H1 (cell line): ENCODE data around the gene PF4V1. TPM values are rescaled to one million over a fixed set of nuclear protein-coding genes. Genes with fewer than 3 reads are reported as not detected.

ENCODE experiments used
- CTCF ChIA-PET: fragments of 300-600 bp; sonication (Branson Sonifier 250); formaldehyde crosslinking; loops from one replicate; lab custom pipeline; 2021; ENCODE audit not compliant: partially characterized antibody; lab: Charles Lee
- POLR2A ChIA-PET: fragments of 300-600 bp; sonication (Branson Sonifier 250); formaldehyde crosslinking; loops from one replicate; lab custom pipeline; 2021; ENCODE audit warnings: inconsistent platforms; ENCODE audit not compliant: partially characterized antibody; lab: Charles Lee
- DNase-seq, 2 experiments: peaks; one replicate each; pipeline versions ENCODE4 v3.0.0 to v3.0.0-alpha.2; 2010 to 2022; ENCODE audit warnings: low spot score in 2 of 2, low read depth in 1 of 2, mixed read lengths in 1 of 2
- FAIRE-seq: peaks from 2 replicates; lab custom pipeline; 2011; peaks lifted over from hg19 to GRCh38; lab: Jason Lieb, UNC
- H2AFZ ChIP-seq: 2 replicates; pipeline ENCODE4 v1.8.1; 2012; ENCODE audit warnings: low read length, inconsistent platforms
- H2AK5ac ChIP-seq: 2 replicates; pipeline ENCODE4 v1.6.1; 2013; ENCODE audit warnings: low read depth, low read length
- H2BK120ac ChIP-seq: replicated peaks from 2 replicates; pipeline ENCODE3; 2013; ENCODE audit warnings: low read depth, low read length, inconsistent platforms
- H2BK12ac ChIP-seq: 2 replicates; pipeline ENCODE4 v1.6.1; 2013; ENCODE audit warnings: low read depth, low read length
- H2BK15ac ChIP-seq: 2 replicates; pipeline ENCODE4 v1.6.1; 2013; ENCODE audit warnings: low read length
- H2BK20ac ChIP-seq: 2 replicates; pipeline ENCODE4 v1.6.1; 2013; ENCODE audit warnings: low read length
- H2BK5ac ChIP-seq: 2 replicates; pipeline ENCODE4 v1.6.1; 2013; ENCODE audit warnings: low read depth, low read length
- H3K14ac ChIP-seq: 2 replicates; pipeline ENCODE4 v1.6.1; 2013; ENCODE audit warnings: inconsistent platforms; ENCODE audit not compliant: insufficient read length
- H3K18ac ChIP-seq: 2 replicates; pipeline ENCODE4 v1.6.1; 2013; ENCODE audit warnings: low read length; ENCODE audit errors: extremely low read depth
- H3K23ac ChIP-seq: 2 replicates; pipeline ENCODE4 v1.6.1; 2013; ENCODE audit warnings: inconsistent platforms; ENCODE audit not compliant: insufficient read length
- H3K23me2 ChIP-seq: 2 replicates; pipeline ENCODE4 v1.6.1; 2013; ENCODE audit warnings: low read depth, low read length
- H3K27ac ChIP-seq: 2 replicates; pipeline ENCODE4 v1.6.1; 2011; ENCODE audit warnings: low read depth, low read length, inconsistent platforms
- H3K27me3 ChIP-seq, 4 experiments: replicated peaks in 1 of 4; 1 replicate in 1 of 4; 2 replicates in 3 of 4; pipeline versions ENCODE4 v1.6.1 to v1.8.1; 2011 to 2013; ENCODE audit warnings: low read length in 3 of 4, mild to moderate bottlenecking in 3 of 4, inconsistent platforms in 2 of 4, mixed read lengths in 2 of 4, moderate library complexity in 1 of 4; ENCODE audit not compliant: control insufficient read depth in 3 of 4, insufficient read depth in 3 of 4; ENCODE audit errors: extremely low read depth in 1 of 4
- H3K36me3 ChIP-seq, 4 experiments: 2 replicates each; pipeline versions ENCODE4 v1.6.1 to v1.8.1; 2011 to 2013; ENCODE audit warnings: mild to moderate bottlenecking in 4 of 4, low read length in 3 of 4, moderate library complexity in 2 of 4, control low read depth in 1 of 4, inconsistent platforms in 1 of 4; ENCODE audit not compliant: insufficient read depth in 4 of 4, control insufficient read depth in 2 of 4
- H3K4ac ChIP-seq: replicated peaks from 2 replicates; pipeline ENCODE3; 2013; ENCODE audit warnings: low read length, low read depth, mixed read lengths, inconsistent platforms; ENCODE audit not compliant: insufficient read length
- H3K4me1 ChIP-seq, 4 experiments: replicated peaks in 1 of 4; 1 replicate in 1 of 4; 2 replicates in 3 of 4; pipeline versions ENCODE4 v1.6.1 to v1.8.1; 2011 to 2013; ENCODE audit warnings: low read length in 3 of 4, inconsistent platforms in 2 of 4, mixed read lengths in 1 of 4; ENCODE audit not compliant: insufficient read depth in 4 of 4, control insufficient read depth in 3 of 4
- H3K4me2 ChIP-seq, 2 experiments: 2 replicates each; pipeline versions ENCODE4 v1.6.1 to v1.8.1; 2011 to 2013; ENCODE audit warnings: low read depth in 2 of 2, low read length in 2 of 2, control low read depth in 1 of 2, inconsistent platforms in 1 of 2, mild to moderate bottlenecking in 1 of 2; ENCODE audit not compliant: insufficient read depth in 1 of 2
- H3K4me3 ChIP-seq, 4 experiments: fragments of 200-600, 300-600 bp in 1 of 4; sonication (generic), shearing (Covaris generic), sonication (Bioruptor Twin) in 1 of 4; 2 replicates each; pipeline versions ENCODE4 v1.5.1 to v1.8.1; 2011 to 2016; ENCODE audit warnings: low read length in 4 of 4, low read depth in 3 of 4, control low read depth in 2 of 4, inconsistent platforms in 2 of 4, mild to moderate bottlenecking in 2 of 4, mixed read lengths in 1 of 4, moderate library complexity in 1 of 4; ENCODE audit not compliant: insufficient read depth in 2 of 4; ENCODE audit errors: extremely low read depth in 1 of 4
- H3K56ac ChIP-seq: replicated peaks from 2 replicates; pipeline ENCODE3; 2013; ENCODE audit warnings: low read depth, mild to moderate bottlenecking, mixed read lengths, low read length, inconsistent platforms; ENCODE audit not compliant: insufficient read length
- H3K79me1 ChIP-seq: 2 replicates; pipeline ENCODE4 v1.6.1; 2013; ENCODE audit warnings: low read depth, low read length, control low read depth
- H3K79me2 ChIP-seq, 2 experiments: 2 replicates each; pipeline versions ENCODE4 v1.6.1 to v1.8.1; 2012 to 2013; ENCODE audit warnings: low read length in 2 of 2, mild to moderate bottlenecking in 2 of 2, inconsistent platforms in 1 of 2; ENCODE audit not compliant: insufficient read depth in 2 of 2, control insufficient read depth in 1 of 2
- H3K9ac ChIP-seq, 4 experiments: replicated peaks in 1 of 4; 1 replicate in 1 of 4; 2 replicates in 3 of 4; pipeline versions ENCODE4 v1.6.1 to v1.8.1; 2011 to 2013; ENCODE audit warnings: low read depth in 3 of 4, low read length in 3 of 4, control low read depth in 2 of 4, mild to moderate bottlenecking in 2 of 4, moderate library complexity in 2 of 4, inconsistent platforms in 1 of 4; ENCODE audit errors: extremely low read depth in 1 of 4
- H3K9me3 ChIP-seq, 2 experiments: 2 replicates each; pipeline versions ENCODE4 v1.6.1 to v1.8.1; 2012 to 2013; ENCODE audit warnings: mild to moderate bottlenecking in 2 of 2, moderate library complexity in 2 of 2, control low read depth in 1 of 2, inconsistent platforms in 1 of 2, low read depth in 1 of 2, low read length in 1 of 2, mixed read lengths in 1 of 2; ENCODE audit not compliant: insufficient read depth in 2 of 2
- H4K20me1 ChIP-seq, 2 experiments: replicated peaks in 1 of 2; 2 replicates each; pipeline versions ENCODE3 to v1.8.1; 2011 to 2013; ENCODE audit warnings: inconsistent platforms in 2 of 2, low read length in 2 of 2, mild to moderate bottlenecking in 1 of 2; ENCODE audit not compliant: insufficient read depth in 2 of 2, control insufficient read depth in 1 of 2
- H4K5ac ChIP-seq: 2 replicates; pipeline ENCODE4 v1.6.1; 2013; ENCODE audit warnings: low read length, low read depth, mixed read lengths, inconsistent platforms; ENCODE audit not compliant: insufficient read length
- H4K8ac ChIP-seq: 2 replicates; pipeline ENCODE4 v1.8.0; 2013; ENCODE audit warnings: mild to moderate bottlenecking, moderate library complexity, low read length, inconsistent platforms; ENCODE audit not compliant: insufficient read depth; ENCODE audit errors: extremely low read depth
- H4K91ac ChIP-seq: replicated peaks from 2 replicates; pipeline ENCODE3; 2013; ENCODE audit warnings: low read length, mixed read lengths, inconsistent platforms; ENCODE audit not compliant: insufficient read length
- ATF3 ChIP-seq: IDR thresholded peaks from 2 replicates; pipeline ENCODE4 v1.6.1; 2011; ENCODE audit warnings: low read depth, mild to moderate bottlenecking, low read length; ENCODE audit not compliant: insufficient read depth
- CHD2 ChIP-seq: IDR thresholded peaks from 2 replicates; pipeline ENCODE4 v1.6.1; 2012; ENCODE audit warnings: low read length, improper control_type of control experiment
- CTCF ChIP-seq, 3 experiments: IDR thresholded peaks; 1 replicate in 2 of 3; 2 replicates in 1 of 3; pipeline versions ENCODE4 v1.5.1 to v1.6.1; 2011; ENCODE audit warnings: low read length in 3 of 3, mild to moderate bottlenecking in 3 of 3, inconsistent platforms in 2 of 3, low read depth in 1 of 3, moderate library complexity in 1 of 3; ENCODE audit not compliant: insufficient read depth in 1 of 3; ENCODE audit errors: control extremely low read depth in 1 of 3
- GTF2F1 ChIP-seq: IDR thresholded peaks from 2 replicates; pipeline ENCODE4 v1.6.1; 2012; ENCODE audit warnings: low read depth, low read length, improper control_type of control experiment, borderline replicate concordance
- HDAC2 ChIP-seq, 2 experiments: fragments of 300-600 bp in 1 of 2; sonication (generic) in 1 of 2; IDR thresholded peaks; 2 replicates each; pipeline ENCODE4 v1.6.1; 2011 to 2012; ENCODE audit warnings: low read depth in 2 of 2, low read length in 2 of 2, mild to moderate bottlenecking in 2 of 2, moderate library complexity in 2 of 2, borderline replicate concordance in 1 of 2, inconsistent platforms in 1 of 2
- HDAC6 ChIP-seq: IDR thresholded peaks from one replicate; pipeline ENCODE4 v1.7.1; 2012; ENCODE audit warnings: low read depth, mild to moderate bottlenecking, inconsistent platforms, low read length, moderate library complexity
- PHF8 ChIP-seq: fragments of 200-600 bp; sonication (generic); conservative IDR thresholded peaks from 2 replicates; pipeline ENCODE4 v1.7.1; 2012; ENCODE audit warnings: low read depth, mild to moderate bottlenecking, inconsistent platforms, low read length, moderate library complexity
- RAD21 ChIP-seq, 2 experiments: IDR thresholded peaks in 1 of 2; conservative IDR thresholded peaks in 1 of 2; 2 replicates each; pipeline ENCODE4 v1.6.1; 2011; ENCODE audit warnings: low read depth in 2 of 2, low read length in 2 of 2, improper control_type of control experiment in 1 of 2, inconsistent platforms in 1 of 2, mild to moderate bottlenecking in 1 of 2, moderate library complexity in 1 of 2
- SRF ChIP-seq: IDR thresholded peaks from 2 replicates; pipeline ENCODE4 v1.6.1; 2011; ENCODE audit warnings: mild to moderate bottlenecking, low read depth, low read length, moderate library complexity
- TAF1 ChIP-seq: IDR thresholded peaks from 2 replicates; pipeline ENCODE4 v1.6.1; 2011; ENCODE audit warnings: mild to moderate bottlenecking, low read depth, low read length
- WGBS, 2 experiments: shearing (Covaris generic) in 1 of 2; methylation state at CpG; one replicate each; pipeline versions ENCODE4 v1.1.6 to v1.1.7; 2013 to 2015; ENCODE audit warnings: low lambda C conversion rate in 2 of 2, mixed read lengths in 2 of 2, inconsistent platforms in 1 of 2, low coverage in 1 of 2, missing lambda C conversion rate in 1 of 2; ENCODE audit not compliant: insufficient replicate concordance in 2 of 2, insufficient coverage in 1 of 2, insufficient read length in 1 of 2; ENCODE audit errors: extremely low coverage in 1 of 2, missing lambda C conversion rate in 1 of 2; 5-methylcytosine and 5-hydroxymethylcytosine counted together
- polyA plus RNA-seq, 7 experiments: library from polyadenylated mRNA; depleted of rRNA in 3 of 7; stranded (reverse) in 5 of 7; unstranded in 2 of 7; fragments of >200 nt in 5 of 7; fragments of 200-250 nt in 2 of 7; gene quantifications; 1 replicate in 5 of 7; 2 replicates in 1 of 7; 4 replicates in 1 of 7; pipeline versions ENCODE4 v1.2.1 to v1.2.3, GENCODE V29; 2011 to 2013; ENCODE audit warnings: missing spikeins in 2 of 7, mixed read lengths in 2 of 7
- total RNA-seq: library from RNA; stranded (reverse); fragmentation: NEBNext Ultra II Directional; extraction: Animal tissue kit (Norgen Biotek cat#: 25700); gene quantifications from 2 replicates; pipeline ENCODE4 v1.2.1, GENCODE V29; 2021

The PF4V1 gene
- total and polyA plus RNA-seq, 2 of the 8 experiments (the other 6 are each of a cell fraction or from before 2014, with no cell fraction given): not detected

- H3K27me3 ChIP-seq: no peaks in the 10 kb centered on the region
- no peak for FAIRE-seq
- no peak for TF ChIP-seq RAD21 (IDR thresholded peaks at IDR 0.05 in 1 of 2, conservative IDR thresholded peaks at IDR 0.05 in 1 of 2; ENCODE audit: low read depth in 2 of 2, low read length in 2 of 2)
- TF ChIP-seq CHD2: no peak
- TF ChIP-seq ATF3: no peak
- TF ChIP-seq HDAC6: no peak
- TF ChIP-seq GTF2F1: no peak
- no peak for TF ChIP-seq CTCF (IDR thresholded peaks at IDR 0.05; ENCODE audit: control extremely low read depth in 1 of 3, insufficient read depth in 1 of 3, low read depth in 1 of 3, low read length in 3 of 3)
- no peak for TF ChIP-seq TAF1
- no peak for TF ChIP-seq PHF8
- TF ChIP-seq SRF: no peak
- TF ChIP-seq HDAC2 (IDR thresholded peaks at IDR 0.05; ENCODE audit: borderline replicate concordance in 1 of 2, low read depth in 2 of 2, low read length in 2 of 2): no peak
Measured at GRCh38 chr4:73860181-73860580, 7.1 kb downstream of the PF4V1 start.

More at GRCh38 chr4:73860181-73860580, 7.1 kb downstream of the PF4V1 start:
- H2AFZ ChIP-seq: no peak overlapping the region
- H3K79me1 ChIP-seq: no peaks in the 10 kb centered on the region
- no peak overlapping the region for H3K18ac ChIP-seq
- H4K20me1 ChIP-seq: no peaks in the 10 kb centered on the region
- no peak overlapping the region for H3K4me3 ChIP-seq
- H2BK20ac ChIP-seq: no peak overlapping the region
- no peak overlapping the region for H4K5ac ChIP-seq
- no peak overlapping the region for H2BK5ac ChIP-seq
- no peak overlapping the region for H3K56ac ChIP-seq
- H3K9me3 ChIP-seq: no peaks in the 10 kb centered on the region
- no peaks in the 10 kb centered on the region for H3K79me2 ChIP-seq
- DNase-seq: no peak
- no peak overlapping the region for H4K8ac ChIP-seq
- 66% methylated on average over 4 of the region's 4 CpGs; no CpG with 5 or more reads in 1 of the 2 experiments for WGBS, 2 experiments
- H3K14ac ChIP-seq: no peak overlapping the region
- H3K4me2 ChIP-seq: no peak overlapping the region
- no peak overlapping the region for H3K27ac ChIP-seq
- no peaks in the 10 kb centered on the region for H3K36me3 ChIP-seq
- H3K23ac ChIP-seq: no peak overlapping the region
- H2AK5ac ChIP-seq: no peak overlapping the region
- no peak overlapping the region for H4K91ac ChIP-seq
- H2BK15ac ChIP-seq: no peak overlapping the region
- H3K23me2 ChIP-seq: no peaks in the 10 kb centered on the region
- ChIA-PET POLR2A (no interaction called here), CTCF (interaction anchor here (0.8 to 1.8 kb wide), 7 partner anchors 10 to 548 kb away, joined by 3 to 5 read pairs (median 4); no protein-coding TSS in a partner anchor)
- no peak overlapping the region for H2BK12ac ChIP-seq
- H3K9ac ChIP-seq: no peak overlapping the region
- no peaks in the 10 kb centered on the region for H3K4me1 ChIP-seq
- H2BK120ac ChIP-seq: no peak overlapping the region
- no peak overlapping the region for H3K4ac ChIP-seq
